ELF-1 (cell line): ENCODE data around the gene RTP5.

ENCODE experiments used
- DNase-seq: peaks from one replicate; pipeline ENCODE4 v3.0.0-alpha.2; 2016; ENCODE audit warnings: low read depth, low spot score

Gene RTP5

GRCh38 chr2:241887806-241888522 is 18.4 kb downstream of the RTP5 start:
- no peak for DNase-seq

DNA sequence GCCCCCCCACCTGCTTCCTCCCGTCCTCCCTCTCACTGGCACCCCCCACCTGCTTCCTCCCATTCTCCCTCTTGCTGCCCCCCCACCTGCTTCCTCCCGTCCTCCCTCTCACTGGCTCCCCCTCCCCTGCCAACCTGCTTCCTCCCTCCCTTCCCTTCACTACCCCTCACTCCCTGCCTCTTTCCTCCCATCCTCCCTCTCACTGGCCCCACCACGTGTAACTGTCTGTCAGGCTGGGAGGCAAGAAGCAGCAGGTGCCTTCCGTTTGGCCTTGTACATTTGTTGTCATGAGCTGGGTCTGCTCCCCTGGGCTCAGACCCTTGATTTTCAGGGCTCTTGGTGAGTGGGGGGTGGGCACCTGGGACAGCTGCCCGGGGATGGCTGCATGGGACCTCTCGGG is 19.1 kb downstream of the RTP5 start:
- no peak for DNase-seq

- peak; percentile 62 for DNase-seq
Observed at GRCh38 chr2:241890524-241891235, 21.2 kb downstream of the RTP5 start.

- peak; percentile 52 for DNase-seq
Observed at GRCh38 chr2:241891315-241891987, 21.9 kb downstream of the RTP5 start.

DNA sequence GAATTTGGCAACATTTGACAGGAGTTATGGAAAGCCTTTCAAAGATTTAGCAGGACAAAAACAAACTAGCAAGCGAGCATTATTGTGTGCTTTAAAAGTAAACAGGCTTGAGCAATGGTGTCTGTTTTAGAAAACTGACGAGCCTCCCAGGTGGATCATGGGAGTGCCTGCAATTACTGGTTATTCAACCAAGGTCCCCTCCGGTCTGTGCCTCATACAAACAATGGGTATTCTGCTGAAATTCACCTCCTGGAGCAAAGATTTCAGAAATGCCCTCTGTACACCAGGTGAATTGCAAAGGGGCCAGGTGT is 22.4 kb downstream of the RTP5 start:
- no peak for DNase-seq

DNA sequence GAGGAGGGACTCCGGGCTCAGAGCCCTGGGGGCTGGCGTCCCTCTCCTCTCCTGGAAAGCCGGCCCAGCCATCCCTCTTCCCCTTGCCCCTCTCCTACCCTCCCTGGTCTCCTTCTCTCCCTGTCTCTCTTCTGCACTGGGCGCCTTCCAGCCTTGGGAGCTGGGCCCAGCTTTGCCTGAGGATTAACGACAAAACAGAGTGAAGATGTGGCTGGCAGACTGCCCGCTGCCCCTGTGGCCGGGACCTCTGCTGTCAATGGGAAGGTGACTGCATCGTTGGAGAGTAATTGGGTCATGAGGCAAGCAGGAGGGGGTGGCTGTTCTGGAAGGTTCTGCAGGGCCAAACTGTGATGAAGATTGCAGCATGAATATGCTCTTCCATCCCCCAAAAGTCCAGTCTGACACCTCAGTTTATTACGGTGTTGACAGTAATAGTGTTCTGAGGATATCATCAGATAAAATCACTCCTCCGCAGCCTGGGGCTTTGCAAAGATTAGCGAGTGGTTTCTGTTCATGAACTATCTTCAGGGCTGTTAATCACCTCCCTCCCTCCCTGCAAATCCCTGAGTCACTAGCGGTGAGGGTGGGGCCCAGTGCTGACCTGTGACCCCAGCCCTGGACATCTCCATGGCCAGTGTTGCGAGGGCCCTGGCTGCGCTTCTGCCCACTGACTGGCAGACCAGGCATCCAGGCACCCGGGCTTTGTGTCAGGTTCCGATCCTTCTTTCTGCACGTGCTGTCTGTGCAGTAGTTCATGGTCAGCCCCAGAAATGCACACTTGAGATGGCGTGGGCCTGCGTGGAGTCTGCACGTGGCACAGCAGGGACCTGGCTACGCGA is 23.0 kb downstream of the RTP5 start:
- DNase-seq, result peak; percentile 60

DNA sequence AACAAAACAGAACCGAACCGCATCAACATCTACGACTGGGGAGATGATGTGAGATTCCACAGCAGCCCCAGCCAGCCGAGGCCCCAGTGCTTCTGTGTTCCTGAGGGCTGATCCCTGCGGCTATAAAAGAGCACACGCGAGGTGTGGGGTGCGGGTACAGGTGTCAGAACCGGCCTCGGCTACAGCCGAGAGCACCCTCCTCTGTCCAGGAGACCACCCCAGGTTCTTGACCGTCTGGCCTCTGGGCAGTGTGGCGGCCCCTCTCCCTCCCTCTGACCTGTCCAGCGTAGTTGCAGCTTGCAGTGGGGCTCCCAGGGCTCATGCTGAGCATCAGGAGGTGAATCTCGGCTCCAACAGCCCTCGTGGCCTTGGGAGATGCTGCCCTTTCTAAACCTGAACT is 23.7 kb downstream of the RTP5 start:
- no peak for DNase-seq

DNA sequence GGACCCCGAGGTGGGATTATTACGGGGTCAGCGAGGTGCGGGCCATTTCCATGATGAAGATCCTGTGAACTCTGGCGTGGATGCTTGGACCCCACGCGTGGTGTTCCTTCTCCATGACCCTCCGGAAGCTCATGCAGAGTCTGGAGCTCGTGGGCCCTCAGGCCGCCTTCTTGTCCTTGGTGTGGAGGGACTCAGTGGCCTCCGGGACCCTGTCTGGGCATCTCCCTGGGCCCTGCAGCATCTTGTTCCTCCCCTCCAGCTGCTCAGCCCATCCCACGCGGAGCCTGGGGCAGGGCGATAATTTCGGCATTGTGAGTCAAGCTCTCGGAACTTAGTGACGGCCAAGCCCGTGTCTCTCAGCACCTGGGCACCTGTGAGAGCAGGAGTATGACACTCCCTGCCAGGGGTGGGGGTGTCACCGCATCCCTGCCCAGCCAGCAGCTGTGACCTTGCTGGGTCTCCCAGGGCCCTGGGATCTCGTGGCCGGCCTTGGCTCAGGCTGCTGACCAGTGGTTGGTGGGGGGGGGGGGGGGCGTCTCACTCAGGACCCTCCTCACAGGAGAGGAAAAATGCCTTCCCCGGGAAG is 24.6 kb downstream of the RTP5 start:
- no peak for DNase-seq

GRCh38 chr2:241894681-241895426 is 25.3 kb downstream of the RTP5 start:
- DNase-seq, result no peak

DNA sequence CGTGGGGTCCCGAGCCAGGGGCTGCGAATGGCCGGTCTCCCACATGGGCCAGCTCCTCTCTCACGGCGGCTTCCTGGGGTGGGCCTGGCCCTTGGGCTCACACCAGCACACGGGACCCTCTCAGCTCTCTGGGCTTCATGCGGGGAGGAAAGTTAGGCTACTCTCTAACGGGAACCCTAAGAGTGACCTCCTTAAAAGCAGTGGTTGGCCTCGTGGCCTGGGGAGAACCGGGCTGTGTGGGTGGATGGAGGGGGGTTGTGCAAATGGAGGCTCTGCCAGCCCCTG is 25.8 kb downstream of the RTP5 start:
- no peak for DNase-seq

GRCh38 chr2:241895712-241896641 is 26.4 kb downstream of the RTP5 start:
- DNase-seq, result no peak

DNA sequence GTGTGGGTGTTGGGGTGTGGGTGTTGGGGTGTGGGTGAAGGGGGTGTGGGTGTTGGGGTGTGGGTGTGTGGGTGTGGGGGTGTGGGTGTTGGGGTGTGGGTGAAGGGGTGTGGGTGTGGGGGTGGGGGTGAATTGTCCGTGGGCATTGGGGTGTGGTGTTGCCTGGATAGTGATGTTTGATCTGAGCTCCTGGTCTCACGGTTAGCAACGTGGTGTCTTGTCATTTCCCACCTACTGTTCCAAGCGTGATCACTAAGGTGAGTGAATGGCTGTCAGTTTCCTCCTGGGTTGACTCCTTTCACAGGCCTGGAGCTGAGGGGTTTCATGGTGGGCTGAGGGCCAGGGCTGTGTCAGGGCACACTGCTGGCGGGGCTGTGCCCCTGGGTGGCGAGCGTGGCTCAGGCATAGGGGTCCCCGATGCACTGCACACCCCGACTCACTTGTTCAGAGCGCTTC is 27.2 kb downstream of the RTP5 start:
- no peak for DNase-seq

GRCh38 chr2:241897231-241897916 is 27.8 kb downstream of the RTP5 start:
- no peak for DNase-seq

DNA sequence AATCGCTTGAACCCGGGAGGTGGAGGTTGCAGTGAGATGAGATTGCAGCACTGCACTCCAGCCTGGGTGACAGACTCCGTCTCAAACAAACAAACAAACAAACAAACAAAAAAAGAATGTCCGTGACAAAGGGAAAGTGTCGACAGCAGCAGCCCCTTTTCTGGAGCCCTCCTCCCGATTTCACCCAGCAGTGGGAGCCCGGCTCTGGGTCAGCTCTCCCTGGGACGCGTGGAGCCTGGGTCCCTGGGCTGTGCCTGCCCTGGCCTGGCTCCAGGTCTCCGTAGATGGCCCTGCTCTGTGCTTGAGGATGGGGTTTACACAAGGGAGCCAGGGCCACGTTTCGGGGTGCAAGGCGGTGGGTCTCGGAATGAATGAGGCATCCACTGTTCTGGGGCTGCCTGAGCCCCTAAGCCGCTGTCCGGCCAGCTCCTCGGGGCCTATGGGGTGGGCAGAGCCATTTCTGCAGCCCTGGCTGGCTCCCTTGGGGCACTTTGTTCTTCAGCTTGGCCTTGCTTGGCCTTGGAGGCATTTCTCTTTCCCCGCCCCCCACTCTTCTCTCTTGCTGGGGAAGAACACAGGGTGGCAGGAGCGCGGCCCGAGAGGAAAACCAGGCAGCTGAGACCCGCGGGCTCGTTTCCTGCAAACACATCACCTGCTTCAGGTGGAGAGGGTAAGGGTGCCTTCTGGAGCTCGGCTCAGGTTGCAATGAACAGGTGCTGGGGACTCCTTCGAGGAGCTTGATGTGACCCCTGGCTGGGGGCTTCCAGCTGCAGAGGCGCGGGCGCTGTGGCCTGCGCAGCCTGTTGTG is 29.1 kb downstream of the RTP5 start:
- no peak for DNase-seq

GRCh38 chr2:241900251-241901017 is 30.9 kb downstream of the RTP5 start:
- no peak for DNase-seq

GRCh38 chr2:241901018-241901380 is 31.5 kb downstream of the RTP5 start:
- DNase-seq, result no peak

DNA sequence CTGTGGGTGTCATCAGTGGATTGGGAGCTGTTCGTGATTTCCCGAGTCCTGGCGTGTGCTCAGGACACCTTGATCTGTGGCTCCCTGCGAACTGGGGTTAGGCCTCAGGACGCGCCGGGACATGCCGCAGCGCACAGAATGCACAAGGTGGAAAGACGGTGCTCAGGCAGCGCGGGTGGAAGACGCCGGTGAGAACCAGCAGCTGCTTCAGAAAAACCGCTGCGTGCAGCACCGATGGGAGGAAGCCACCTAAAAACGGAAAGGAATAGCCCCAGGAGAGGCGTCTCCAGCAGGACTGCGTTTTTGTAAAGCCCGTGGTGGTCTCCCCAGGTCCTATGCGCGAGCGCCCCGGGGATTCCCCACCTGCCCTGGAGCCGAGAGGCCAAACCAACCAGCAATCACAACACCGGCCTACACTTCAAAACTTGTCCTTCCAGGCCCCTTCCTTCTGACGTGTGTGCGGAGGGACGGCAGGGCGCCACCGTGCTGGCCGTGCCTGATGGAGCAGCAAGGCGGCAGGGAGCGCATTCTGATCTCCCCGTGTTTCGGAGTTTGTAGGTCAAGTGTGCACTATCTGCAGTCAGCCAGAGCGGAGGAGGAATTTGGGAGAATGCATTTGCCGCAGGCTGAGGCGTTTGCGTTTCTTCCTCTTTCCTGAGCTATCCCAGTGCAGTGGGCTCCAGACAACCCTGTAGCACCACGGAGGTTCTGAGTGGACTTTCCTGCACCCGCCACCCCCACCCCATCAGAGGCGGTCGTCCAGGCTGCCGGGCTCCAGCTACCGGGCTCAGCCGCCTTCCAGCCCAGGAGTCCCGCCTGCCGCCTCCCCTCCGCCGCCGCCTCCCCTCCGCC is 32.2 kb downstream of the RTP5 start:
- peak; percentile 75 for DNase-seq
